GM12878 (cell line): ENCODE results near the gene MYG1.

Experiments used
- ATF2 ChIP-seq: IDR thresholded peaks from 2 replicates; pipeline ENCODE4 v1.6.1; 2012; ENCODE audit warnings: low read length, inconsistent platforms
- BACH1 ChIP-seq: fragments of 450-650 bp; IDR thresholded peaks from 2 replicates; pipeline ENCODE4 v1.6.1; 2017; ENCODE audit warnings: mild to moderate bottlenecking, borderline replicate concordance
- CBX5 ChIP-seq: sonication (generic); IDR thresholded peaks from 2 replicates; pipeline ENCODE4 v1.6.1; 2016; ENCODE audit warnings: low read depth, moderate library complexity, mild to moderate bottlenecking, inconsistent platforms
- CEBPB ChIP-seq, 2 experiments: fragments of 150-350 bp in 1 of 2; IDR thresholded peaks; 2 replicates each; pipeline ENCODE4 v1.6.1; 2012 to 2014; ENCODE audit warnings: low read depth in 2 of 2, low read length in 2 of 2, borderline replicate concordance in 1 of 2, inconsistent platforms in 1 of 2
- CTCF ChIP-seq, 3 experiments: IDR thresholded peaks in 2 of 3; conservative IDR thresholded peaks in 1 of 3; 2 replicates each; pipeline ENCODE4 v1.5.1; 2011; ENCODE audit warnings: low read depth in 3 of 3, low read length in 3 of 3, mild to moderate bottlenecking in 3 of 3, control low read depth in 2 of 3, moderate library complexity in 2 of 3, inconsistent platforms in 1 of 3, mixed read lengths in 1 of 3; ENCODE audit not compliant: control insufficient read depth in 2 of 3, insufficient read depth in 1 of 3; ENCODE audit errors: extremely low read depth in 1 of 3
- JUND ChIP-seq: IDR thresholded peaks from 2 replicates; pipeline ENCODE4 v1.6.1; 2012; ENCODE audit warnings: low read depth, mild to moderate bottlenecking, low read length, improper control_type of control experiment, moderate library complexity
- KAT2A ChIP-seq: conservative IDR thresholded peaks from 2 replicates; pipeline ENCODE4 v1.6.1; 2011; ENCODE audit warnings: low read depth, low read length; ENCODE audit not compliant: control insufficient read depth
- SIX5 ChIP-seq: IDR thresholded peaks from 2 replicates; pipeline ENCODE4 v1.6.1; 2011; ENCODE audit warnings: mild to moderate bottlenecking, low read depth, low read length, moderate library complexity; ENCODE audit not compliant: severe bottlenecking
- YY1 ChIP-seq: IDR thresholded peaks from 2 replicates; pipeline ENCODE4 v1.6.1; 2011; ENCODE audit warnings: low read depth, mild to moderate bottlenecking, low read length

- TF ChIP-seq ATF2 (no peak), BACH1 (no peak), SIX5 (no peak), CEBPB (IDR thresholded peaks at IDR 0.05; ENCODE audit: borderline replicate concordance in 1 of 2, low read depth in 2 of 2, low read length in 2 of 2) (no peak), JUND (no peak), CTCF (IDR thresholded peaks at IDR 0.05 in 2 of 3, conservative IDR thresholded peaks at IDR 0.05 in 1 of 3; ENCODE audit: control insufficient read depth in 2 of 3, extremely low read depth in 1 of 3, insufficient read depth in 1 of 3, low read depth in 3 of 3, low read length in 3 of 3) (no peak), CBX5 (no peak), YY1 (no peak), KAT2A (no peak)
These were observed 28.5 kb downstream of the MYG1 start for GRCh38 chr12:53328043-53328435.
